GM18519 (cell line): Measurements from ENCODE around the gene SCUBE1.

Experiments used
- ATAC-seq: cut with Tn5 transposase; IDR thresholded peaks from one replicate; pipeline ENCODE4 v1.9.1; 2021; ENCODE audit warnings: mild to moderate bottlenecking, moderate library complexity; ENCODE audit not compliant: unreplicated experiment, low FRiP score

The SCUBE1 gene

DNA sequence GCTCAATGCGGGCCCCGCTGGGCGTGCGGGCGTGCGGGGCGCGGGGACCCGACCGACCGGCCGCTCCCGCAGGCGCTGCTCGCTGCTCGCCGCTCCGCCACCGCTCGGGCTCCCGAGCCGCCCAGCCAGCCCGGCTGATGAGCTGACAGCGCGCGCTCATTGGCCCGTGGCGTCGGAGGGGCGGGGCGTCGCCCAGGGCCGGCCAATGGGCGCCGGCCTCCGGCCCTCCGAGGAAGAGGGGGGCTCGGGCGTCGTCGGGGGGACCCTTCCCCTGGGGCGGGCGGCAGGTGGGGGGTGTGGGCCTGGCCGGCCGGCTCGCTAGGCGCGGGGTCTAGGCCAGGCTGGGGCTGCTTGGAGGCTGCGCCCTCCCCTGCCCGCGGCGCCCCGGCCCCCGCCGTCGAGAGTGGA lies at the start of gene SCUBE1:
Gene SCUBE1, minus strand, starts transcription at position 111 of the 408 bp plus-strand sequence. CDS start 111 bp downstream, outside the sequence.
- ATAC-seq = no peak

- no peak for ATAC-seq
Measured at GRCh38 chr22:43392385-43392989, 49.3 kb upstream of the SCUBE1 start.

GRCh38 chr22:43391306-43391705 lies 48.1 kb upstream of the SCUBE1 start:
- ATAC-seq = no peak

- no peak for ATAC-seq
Measured at GRCh38 chr22:43390872-43391271, 47.7 kb upstream of the SCUBE1 start.

GRCh38 chr22:43390166-43390565 lies 47.0 kb upstream of the SCUBE1 start:
- no peak for ATAC-seq

DNA sequence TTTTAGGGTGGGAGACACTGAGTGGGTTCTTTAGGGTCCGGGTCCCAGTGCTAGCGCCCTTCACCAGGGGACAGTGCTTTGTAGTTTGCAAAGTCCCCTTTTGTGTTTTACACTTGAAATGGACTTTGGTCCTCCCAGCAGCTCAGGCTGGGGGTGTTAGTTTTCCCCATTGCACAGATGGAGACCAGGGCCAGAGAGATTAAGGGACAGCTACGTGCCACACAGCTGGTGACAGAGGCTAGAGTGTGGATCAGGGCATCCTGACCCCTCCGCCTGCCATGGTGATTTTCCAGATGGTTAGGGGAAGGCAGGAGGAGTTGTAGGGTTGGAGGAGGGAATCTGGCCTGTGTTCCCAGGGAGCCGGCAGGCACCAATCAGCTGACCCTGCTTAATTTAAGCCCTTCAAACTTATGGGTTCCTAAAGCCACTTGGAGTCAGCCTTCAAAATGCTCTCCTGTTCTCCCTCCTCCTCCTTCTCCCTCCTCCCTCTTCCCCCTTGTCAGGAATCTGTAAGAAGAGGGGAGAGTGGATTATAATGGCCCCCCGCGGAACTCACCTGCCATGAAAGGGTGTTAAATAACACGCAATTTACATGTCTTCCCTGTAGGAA lies 46.2 kb upstream of the SCUBE1 start:
- no peak for ATAC-seq

DNA sequence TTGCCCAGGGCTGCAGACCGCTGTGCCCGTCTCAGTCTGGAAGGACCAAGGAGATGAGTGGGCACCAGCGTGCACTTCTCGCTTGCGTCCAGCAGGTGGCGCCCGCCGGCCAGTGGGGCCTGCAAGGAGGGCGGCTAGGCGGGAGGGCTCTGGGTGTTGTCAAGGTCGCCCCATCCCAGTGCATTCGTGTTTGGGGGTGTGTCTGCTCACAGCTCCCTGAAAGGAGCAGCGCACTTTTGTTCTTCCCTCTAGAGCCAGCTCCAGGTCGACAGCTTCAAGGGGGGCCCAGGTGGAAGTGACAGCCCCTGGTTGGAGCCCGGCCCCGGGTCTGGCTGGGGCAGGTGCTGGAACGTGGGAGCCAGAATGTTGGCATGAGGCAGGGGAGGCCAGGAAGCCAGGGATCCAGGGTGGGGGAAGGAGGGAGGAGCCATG lies 45.3 kb upstream of the SCUBE1 start:
- no peak for ATAC-seq

DNA sequence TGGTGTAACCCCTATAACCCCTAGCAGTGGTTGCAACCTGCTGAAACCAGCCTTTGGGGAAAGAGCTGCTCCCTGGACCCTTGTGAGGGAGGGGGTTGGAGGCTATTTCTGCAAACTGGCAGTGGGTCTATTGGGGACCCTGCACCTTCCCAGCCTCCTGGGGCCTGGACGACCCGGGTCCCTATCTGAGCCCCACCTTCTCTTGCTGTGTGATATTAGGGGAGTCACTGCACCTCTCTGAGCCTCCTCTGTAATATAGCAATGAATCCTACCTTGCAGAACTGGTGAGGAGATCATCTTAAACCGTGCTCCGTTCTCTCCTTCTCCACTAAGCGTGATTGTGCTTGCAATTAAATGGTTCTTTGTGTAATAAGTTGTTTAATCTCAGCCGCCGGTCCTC lies 44.6 kb upstream of the SCUBE1 start:
- no peak for ATAC-seq

GRCh38 chr22:43385770-43386641 lies 42.8 kb upstream of the SCUBE1 start:
- no peak for ATAC-seq

DNA sequence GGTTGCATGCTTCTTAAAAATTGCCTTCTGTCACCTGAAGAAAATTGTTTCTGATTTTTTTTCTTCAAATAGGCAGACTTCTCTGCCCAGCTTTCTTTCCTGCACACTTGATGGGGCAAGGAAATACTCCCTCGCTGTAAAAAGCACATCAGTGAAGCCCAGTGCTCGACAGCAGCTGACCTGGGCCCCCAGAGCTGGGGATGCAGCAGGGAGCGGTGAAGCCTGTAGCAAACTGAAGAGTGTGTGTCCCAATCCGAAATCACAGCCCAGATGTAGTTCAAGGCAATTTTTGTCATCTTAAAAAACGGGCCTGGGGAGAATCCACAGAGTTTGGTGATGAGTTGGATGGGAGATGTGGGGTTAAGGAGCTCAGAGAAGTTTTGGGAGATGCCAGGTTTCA lies 41.7 kb upstream of the SCUBE1 start:
- no peak for ATAC-seq

GRCh38 chr22:43381693-43382092 lies 38.5 kb upstream of the SCUBE1 start:
- no peak for ATAC-seq

DNA sequence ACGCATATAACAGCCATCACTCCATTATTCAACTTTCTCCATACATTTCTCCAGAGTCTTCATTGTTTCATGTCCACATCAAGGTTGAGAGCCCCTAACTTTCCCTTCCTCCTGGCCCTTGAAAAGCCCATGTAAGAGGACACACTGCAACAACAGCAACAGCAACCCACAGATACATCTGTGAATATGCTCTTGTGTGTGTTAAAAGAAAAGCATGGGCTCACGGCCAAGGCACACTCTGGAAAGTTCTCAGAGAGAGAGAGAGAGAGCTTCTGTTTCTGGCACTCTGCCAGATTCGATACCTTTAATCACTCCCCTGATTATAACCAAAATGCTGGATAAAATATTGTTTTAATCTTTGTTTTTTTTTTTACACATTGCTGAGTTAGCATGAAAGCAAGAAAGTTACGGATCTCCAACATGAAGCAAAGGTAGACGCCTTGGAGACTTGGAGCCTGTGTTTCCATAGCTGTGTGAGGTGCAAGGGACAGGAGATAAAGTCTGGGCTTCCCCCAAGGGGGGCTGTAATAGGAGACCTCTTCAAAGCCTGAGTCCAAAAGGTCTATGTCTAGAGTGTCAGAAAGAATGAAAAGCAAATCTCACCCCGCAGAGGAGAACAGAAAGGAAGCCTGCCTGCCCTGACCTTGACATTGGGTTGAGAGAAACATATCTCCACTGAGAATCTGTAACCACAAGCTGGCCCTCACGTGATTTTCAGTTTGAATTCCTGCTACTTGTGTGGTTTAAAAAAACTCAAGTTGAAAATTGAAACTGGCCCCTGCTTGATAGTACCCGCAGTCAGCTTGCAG lies 34.9 kb upstream of the SCUBE1 start:
- ATAC-seq = no peak

GRCh38 chr22:43377548-43377895 lies 34.4 kb upstream of the SCUBE1 start:
- no peak for ATAC-seq

GRCh38 chr22:43376765-43377547 lies 33.8 kb upstream of the SCUBE1 start:
- ATAC-seq = no peak

DNA sequence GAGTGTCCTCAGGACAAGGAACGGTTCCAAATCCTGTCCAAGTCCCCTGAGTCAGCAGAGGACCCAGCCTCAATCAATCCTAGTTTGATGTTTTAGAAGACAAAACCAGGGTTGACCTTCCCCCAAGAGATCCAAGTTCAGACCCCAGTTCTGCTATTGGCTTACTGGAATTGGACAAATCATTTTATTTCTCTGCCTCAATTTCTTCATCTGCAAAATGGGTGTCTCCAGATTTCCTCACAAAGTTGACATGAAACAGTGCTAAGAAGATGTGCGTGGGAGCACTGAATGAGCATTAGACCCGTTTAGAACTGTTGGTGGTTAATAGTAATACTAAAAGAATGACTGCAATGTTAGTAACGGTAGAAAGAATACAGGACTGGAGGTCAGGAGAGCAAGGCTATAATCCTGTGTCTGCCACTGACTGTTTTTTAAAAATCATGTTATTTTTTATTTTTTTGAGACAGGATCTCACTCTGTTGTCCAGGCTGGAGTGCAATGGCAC lies 32.8 kb upstream of the SCUBE1 start:
- ATAC-seq = no peak

- no peak for ATAC-seq
Measured at GRCh38 chr22:43370036-43370435, 26.9 kb upstream of the SCUBE1 start.

- no peak for ATAC-seq
Measured at GRCh38 chr22:43365715-43366440, 22.7 kb upstream of the SCUBE1 start.

DNA sequence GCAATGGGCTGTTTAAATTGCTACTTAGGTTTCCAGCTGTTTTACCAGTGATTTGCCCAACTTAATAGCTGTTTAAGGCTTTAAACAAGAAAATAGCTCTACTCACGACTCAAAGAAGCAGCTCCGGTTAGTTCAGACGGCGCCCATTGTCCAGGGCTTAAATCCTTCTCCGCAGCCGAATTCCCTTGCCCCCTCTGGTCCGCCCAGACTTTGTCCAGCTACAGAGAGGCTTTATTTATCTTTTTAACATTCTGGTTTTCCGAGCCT lies 20.9 kb upstream of the SCUBE1 start:
- ATAC-seq = no peak
